Measurements from ENCODE around the gene MYL9. TPM values are rescaled to one million over a fixed set of nuclear protein-coding genes. Genes with fewer than 3 reads are reported as not detected.
"Not testable (repeated sequence)": the region's sequence is repeated elsewhere in the genome, so short reads cannot be mapped to it uniquely, and the experiment has no call there.

The MYL9 gene
- total and polyA plus RNA-seq, 2 experiments from 2014 or later: 29.7 to 100 TPM

GRCh38 chr20:36522412-36522811 lies 18.9 kb upstream of the MYL9 start:
- not testable (repeated sequence) for H3K9me2 ChIP-seq (ENCODE audit: insufficient read depth); H2AFZ ChIP-seq; H3K4me3 Mint-ChIP-seq; H3K4me1 ChIP-seq (ENCODE audit: insufficient read depth); DNase-seq (ENCODE audit: low spot score); H3K27me3 ChIP-seq (ENCODE audit: insufficient read depth); H3K4me2 ChIP-seq; H3K9me3 Mint-ChIP-seq; H3K4me1 Mint-ChIP-seq; ATAC-seq; H3K4me3 ChIP-seq; H3K27ac Mint-ChIP-seq; H3K27me3 Mint-ChIP-seq (ENCODE audit: insufficient read depth, low read depth, poor library complexity); H3K79me2 ChIP-seq (replicated peaks; ENCODE audit: insufficient read depth)
- peaks cover 37% of the 10 kb centered on the region for H3K36me3 Mint-ChIP-seq (ENCODE audit: low read depth)
- H3K27ac ChIP-seq (ENCODE audit: low read depth): peak overlapping the region; percentile 39; the same call in 1 of the 2 replicates
- H3F3A ChIP-seq (replicated peaks; ENCODE audit: low read depth): peaks cover 12% of the 10 kb centered on the region; the same call in 1 of the 2 replicates
- peaks cover 12% of the 10 kb centered on the region for H3K36me3 ChIP-seq (ENCODE audit: insufficient read depth)
- peaks cover 13% of the 10 kb centered on the region; the same call in 1 of the 2 replicates for H4K20me1 ChIP-seq (replicated peaks; ENCODE audit: insufficient read depth)

- Mint-ChIP-seq H3K4me3 (no peak overlapping the region), H3K36me3 (ENCODE audit: low read depth) (peaks cover 39% of the 10 kb centered on the region), H3K27ac (no peak overlapping the region), H3K4me1 (no peaks in the 10 kb centered on the region), H3K9me3 (no peaks in the 10 kb centered on the region), H3K27me3 (ENCODE audit: insufficient read depth, low read depth, poor library complexity) (peaks cover 2% of the 10 kb centered on the region)
- DNase-seq (ENCODE audit: low spot score) (no peak), ATAC-seq (no peak)
- no peak overlapping the region for H3K4me2 ChIP-seq
- no peaks in the 10 kb centered on the region for H3K27me3 ChIP-seq (ENCODE audit: insufficient read depth)
- peaks cover 12% of the 10 kb centered on the region for H3K36me3 ChIP-seq (ENCODE audit: insufficient read depth)
- H3K79me2 ChIP-seq (replicated peaks; ENCODE audit: insufficient read depth): no peaks in the 10 kb centered on the region
- H3F3A ChIP-seq (replicated peaks; ENCODE audit: low read depth): 0 out of 2 replicates have a peak, but pooled peaks cover 8% of the 10 kb centered on the region
- no peaks in the 10 kb centered on the region for H3K9me2 ChIP-seq (ENCODE audit: insufficient read depth)
- peaks cover 7% of the 10 kb centered on the region; the same call in 1 of the 2 replicates for H4K20me1 ChIP-seq (replicated peaks; ENCODE audit: insufficient read depth)
- H2AFZ ChIP-seq: no peak overlapping the region
- H3K4me1 ChIP-seq (ENCODE audit: insufficient read depth): no peaks in the 10 kb centered on the region
- peak overlapping the region; percentile 19; the same call in 1 of the 2 replicates for H3K27ac ChIP-seq (ENCODE audit: low read depth)
- no peak overlapping the region for H3K4me3 ChIP-seq
- TF ChIP-seq ZNF331 (CRISPR knock-in tag; IDR thresholded peaks at IDR 0.05; ENCODE audit: low read depth) (no peak), ZNF462 (CRISPR knock-in tag; IDR thresholded peaks at IDR 0.05) (no peak), STAT1 (IDR thresholded peaks at IDR 0.05; ENCODE audit: unreplicated experiment) (no peak), JUNB (IDR thresholded peaks at IDR 0.05; ENCODE audit: unreplicated experiment) (no peak), NANOG (IDR thresholded peaks at IDR 0.05; ENCODE audit: borderline replicate concordance) (no peak), EZH2phosphoT487 (IDR thresholded peaks at IDR 0.05; ENCODE audit: unreplicated experiment) (no peak), CREB1 (CRISPR knock-in tag; IDR thresholded peaks at IDR 0.05; ENCODE audit: low read depth) (no peak), REST (IDR thresholded peaks at IDR 0.05; ENCODE audit: unreplicated experiment) (no peak), EZH2 (IDR thresholded peaks at IDR 0.05; ENCODE audit: low read depth, unreplicated experiment) (no peak), CTCF (conservative IDR thresholded peaks at IDR 0.05; ENCODE audit: low read depth in 2 of 2) (no peak), POLR2AphosphoS5 (IDR thresholded peaks at IDR 0.05; ENCODE audit: low read depth) (no peak)
These were observed 18.0 kb upstream of the MYL9 start for GRCh38 chr20:36523341-36523740.

All from GM23338 (cell line).